Left ventricle myocardium inferior (tissue), 1 donor: ENCODE measurements around the gene BABAM1. TPM values are rescaled to one million over a fixed set of nuclear protein-coding genes. Genes with fewer than 3 reads are reported as not detected.
"Not testable (repeated sequence)": the region's sequence is repeated elsewhere in the genome, so short reads cannot be mapped to it uniquely, and the experiment has no call there.

Experiments
- DNase-seq: peaks from one replicate; pipeline ENCODE4 v3.0.0-alpha.2; 2020
- H3K27ac ChIP-seq: fragments of 200-600 bp; replicated peaks from 2 replicates; pipeline ENCODE4 v1.8.0; 2021
- H3K27me3 ChIP-seq: fragments of 200-600 bp; 2 replicates; pipeline ENCODE4 v1.8.0; 2021; ENCODE audit warnings: low read depth
- H3K36me3 ChIP-seq: fragments of 200-600 bp; 2 replicates; pipeline ENCODE4 v1.8.0; 2021
- H3K4me1 ChIP-seq: fragments of 200-600 bp; 2 replicates; pipeline ENCODE4 v1.8.0; 2021
- H3K4me3 ChIP-seq: fragments of 200-600 bp; 2 replicates; pipeline ENCODE4 v1.8.0; 2021; ENCODE audit warnings: mild to moderate bottlenecking, moderate library complexity
- H3K9me3 ChIP-seq: fragments of 200-600 bp; replicated peaks from 2 replicates; pipeline ENCODE4 v1.8.0; 2021
- CTCF ChIP-seq: fragments of 200-600 bp; IDR thresholded peaks from 2 replicates; pipeline ENCODE4 v1.8.0; 2021; ENCODE audit warnings: antibody characterized with exemption, mild to moderate bottlenecking, borderline replicate concordance
- intact Hi-C: fragments of 100-400 bp; cut with micrococcal nuclease; formaldehyde crosslinking; loops from one replicate; pipeline ENCODE4 v1.11.0; 2022
- total RNA-seq: library from RNA; stranded (reverse); fragmentation: NEBNext Ultra II Directional; extraction: Animal tissue kit (Norgen Biotek cat#: 25700); gene quantifications from one replicate; pipeline ENCODE4 v1.2.1, GENCODE V29; 2021
- donor health status: DM: no; HTN: yes; CAD: no; lungs with severe emphysema.

The BABAM1 gene
- total RNA-seq, 1 donor from 2014 or later = 72.7 TPM

GRCh38 chr19:17289489-17289888, 22.2 kb downstream of the BABAM1 start:
- Histone ChIP-seq H3K9me3 (no peaks in the 10 kb centered on the region), H3K27ac (no peak overlapping the region), H3K4me1 (peaks cover 14% of the 10 kb centered on the region), H3K27me3 (no peaks in the 10 kb centered on the region), H3K36me3 (no peaks in the 10 kb centered on the region), H3K4me3 (peak overlapping the region; percentile 39)
- intact Hi-C loops = no loop called here
- peak; percentile 80 for DNase-seq
- no peak for TF ChIP-seq CTCF

DNA sequence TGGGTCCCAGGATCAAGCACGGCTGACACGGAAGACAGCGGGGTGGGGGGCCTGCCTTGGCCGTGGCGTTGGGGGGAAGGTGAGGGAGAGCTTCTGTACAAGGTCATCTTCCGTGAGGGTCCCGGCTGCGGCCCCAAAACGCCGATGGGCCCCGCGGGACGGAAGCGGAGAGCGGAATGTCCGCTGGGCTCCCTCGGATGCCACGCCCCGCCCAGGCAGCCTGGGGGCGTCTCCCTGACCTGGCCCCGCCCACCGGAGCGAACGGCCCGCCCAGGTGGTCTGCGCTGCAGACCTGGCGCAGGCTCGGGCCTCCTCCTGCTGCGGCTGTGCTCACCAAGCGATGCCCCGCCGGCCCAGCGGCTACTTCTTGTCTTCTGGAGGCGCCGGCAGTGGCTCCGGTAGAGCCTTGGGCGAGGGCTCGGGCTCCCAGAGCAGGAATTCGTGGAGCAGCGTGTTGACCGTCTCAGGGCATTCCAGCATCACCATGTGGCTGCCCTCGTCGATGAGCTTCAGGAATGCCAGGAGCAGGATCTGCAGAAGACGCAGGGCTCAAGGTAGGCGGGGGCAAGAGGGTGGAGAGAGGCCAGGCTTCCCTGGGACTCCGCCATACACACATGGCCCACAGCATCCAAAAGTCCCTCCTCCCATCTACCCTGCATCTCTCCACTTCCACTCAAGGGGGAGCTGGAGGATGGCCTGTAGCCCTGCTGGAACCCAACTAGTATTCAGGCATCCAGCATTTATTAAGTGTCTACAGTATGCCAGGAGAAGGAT, 25.2 kb downstream of the BABAM1 start:
- intact Hi-C loops = loop anchor here (10.0 kb wide), 1 partner anchor 92 kb away; no protein-coding TSS in a partner anchor

GRCh38 chr19:17293605-17294004, 26.4 kb downstream of the BABAM1 start:
- intact Hi-C loops = loop anchor here (10.0 kb wide), 1 partner anchor 91 kb away; no protein-coding TSS in a partner anchor

More for the DNA sequence above, 25.2 kb downstream of the BABAM1 start:
- Histone ChIP-seq H3K9me3 (no peaks in the 10 kb centered on the region), H3K4me1 (peaks cover 14% of the 10 kb centered on the region), H3K4me3 (peak overlapping the region; percentile 70), H3K27ac (peak overlapping the region; percentile 68), H3K27me3 (no peaks in the 10 kb centered on the region), H3K36me3 (peaks cover 12% of the 10 kb centered on the region)
- DNase-seq = peak; percentile 66
- peak; percentile 78 for TF ChIP-seq CTCF

GRCh38 chr19:17294051-17294891, 27.0 kb downstream of the BABAM1 start:
- Histone ChIP-seq H3K4me1 (peaks cover 14% of the 10 kb centered on the region), H3K4me3 (no peak overlapping the region), H3K36me3 (peaks cover 27% of the 10 kb centered on the region), H3K27ac (no peak overlapping the region), H3K27me3 (no peaks in the 10 kb centered on the region), H3K9me3 (peaks cover 7% of the 10 kb centered on the region)
- no peak for DNase-seq
- intact Hi-C loops = loop anchor here (10.0 kb wide), 1 partner anchor 91 kb away; no protein-coding TSS in a partner anchor
- TF ChIP-seq CTCF = no peak

More at GRCh38 chr19:17293605-17294004, 26.4 kb downstream of the BABAM1 start:
- Histone ChIP-seq H3K27me3 (no peaks in the 10 kb centered on the region), H3K4me1 (peaks cover 14% of the 10 kb centered on the region), H3K36me3 (peaks cover 23% of the 10 kb centered on the region), H3K4me3 (no peak overlapping the region), H3K27ac (no peak overlapping the region), H3K9me3 (peaks cover 7% of the 10 kb centered on the region)
- no peak for TF ChIP-seq CTCF
- no peak for DNase-seq

DNA sequence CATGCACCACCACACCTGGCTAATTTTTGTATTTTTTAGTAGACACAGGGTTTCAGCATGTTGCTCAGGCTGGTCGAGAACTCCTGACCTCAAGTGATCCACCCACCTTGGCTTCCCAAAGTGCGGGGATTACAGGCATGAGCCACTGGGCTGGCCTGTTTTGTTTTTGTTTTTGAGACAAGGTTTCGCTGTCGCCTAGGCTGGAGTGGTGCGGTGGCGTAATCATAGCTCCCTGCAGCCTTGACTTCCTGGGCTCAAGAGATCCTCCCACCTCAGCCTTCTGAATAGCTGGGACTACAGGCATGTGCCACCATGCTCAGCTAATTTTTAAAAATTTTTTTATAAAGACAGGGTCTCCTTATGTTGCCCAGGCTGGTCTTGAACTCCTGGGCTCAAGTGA, 28.3 kb downstream of the BABAM1 start:
- not testable (repeated sequence) for H3K27me3 ChIP-seq, H3K9me3 ChIP-seq, H3K4me1 ChIP-seq, H3K27ac ChIP-seq, DNase-seq, H3K4me3 ChIP-seq
- H3K36me3 ChIP-seq = peaks cover 31% of the 10 kb centered on the region
- intact Hi-C loops = loop anchor here (10.0 kb wide), 1 partner anchor 89 kb away; no protein-coding TSS in a partner anchor
